Measurements from ENCODE around the gene SLC23A2. TPM values are rescaled to one million over a fixed set of nuclear protein-coding genes. Genes with fewer than 3 reads are reported as not detected.

The SLC23A2 gene
- total RNA-seq, 4 donors from 2014 or later, result 9.6 to 17.0 (median 13.5) TPM

DNA sequence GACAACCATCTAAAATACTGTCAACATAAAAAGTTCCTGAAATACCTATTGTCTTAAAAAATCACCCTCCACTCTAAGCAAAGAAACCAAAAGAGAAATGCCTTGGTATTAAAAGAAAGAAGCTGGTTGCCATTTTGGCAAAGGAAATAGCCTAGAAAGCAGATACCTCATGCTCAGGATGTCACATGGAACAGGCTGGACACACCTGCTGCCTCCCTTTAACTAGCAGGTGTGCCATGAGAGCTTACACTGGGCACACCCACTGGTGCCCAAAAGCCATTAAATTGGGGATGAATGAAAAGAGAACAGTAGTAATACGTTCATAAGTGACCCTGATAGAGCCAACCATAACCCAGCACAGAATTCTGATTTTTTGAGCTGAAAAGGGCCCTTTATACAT, 1.5 kb downstream of the SLC23A2 start:
- TF ChIP-seq CTCF (IDR thresholded peaks at IDR 0.05; ENCODE audit: low read depth), result no peak

GRCh38 chr20:4998160-4998651, 3.1 kb downstream of the SLC23A2 start:
- no peak for TF ChIP-seq CTCF (IDR thresholded peaks at IDR 0.05; ENCODE audit: low read depth)

GRCh38 chr20:4997222-4997621, 4.1 kb downstream of the SLC23A2 start:
- TF ChIP-seq CTCF (IDR thresholded peaks at IDR 0.05; ENCODE audit: low read depth), result no peak

GRCh38 chr20:4989570-4989969, 11.7 kb downstream of the SLC23A2 start:
- no peak for TF ChIP-seq CTCF (IDR thresholded peaks at IDR 0.05; ENCODE audit: low read depth)

DNA sequence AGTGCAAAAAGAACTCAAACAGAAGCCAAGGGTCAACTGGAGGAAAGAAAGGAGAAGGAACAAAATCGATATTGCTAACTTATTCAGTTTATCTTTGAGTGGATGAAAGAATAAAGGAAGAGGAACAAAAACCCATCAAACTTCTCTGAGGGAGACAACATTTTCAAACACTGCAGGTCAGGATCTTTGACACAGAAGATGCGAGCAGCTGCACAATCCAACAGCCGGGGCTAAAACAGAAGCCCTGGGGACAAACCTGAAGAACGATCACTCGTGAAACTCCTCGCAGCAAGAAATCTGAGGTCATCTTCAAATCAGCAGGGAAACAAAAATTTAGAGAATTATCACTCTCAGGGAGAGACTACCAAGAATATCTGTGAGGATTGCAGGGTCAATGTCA, 14.2 kb downstream of the SLC23A2 start:
- no peak for TF ChIP-seq CTCF (IDR thresholded peaks at IDR 0.05; ENCODE audit: low read depth)

GRCh38 chr20:4985658-4986057, 15.7 kb downstream of the SLC23A2 start:
- no peak for TF ChIP-seq CTCF (IDR thresholded peaks at IDR 0.05; ENCODE audit: low read depth)

GRCh38 chr20:4982281-4982680, 19.0 kb downstream of the SLC23A2 start:
- TF ChIP-seq CTCF (IDR thresholded peaks at IDR 0.05; ENCODE audit: low read depth), result no peak

Data from subcutaneous adipose tissue (tissue), 4 donors.